CD4-positive, alpha-beta T cell treated with Interleukin-17A for 4 hours (primary cell): ENCODE measurements around the gene NEK4.

Source experiments
- DNase-seq: peaks from one replicate; pipeline ENCODE4 v3.0.0-alpha.2; 2020; ENCODE audit warnings: mixed read lengths

NEK4 gene

DNA sequence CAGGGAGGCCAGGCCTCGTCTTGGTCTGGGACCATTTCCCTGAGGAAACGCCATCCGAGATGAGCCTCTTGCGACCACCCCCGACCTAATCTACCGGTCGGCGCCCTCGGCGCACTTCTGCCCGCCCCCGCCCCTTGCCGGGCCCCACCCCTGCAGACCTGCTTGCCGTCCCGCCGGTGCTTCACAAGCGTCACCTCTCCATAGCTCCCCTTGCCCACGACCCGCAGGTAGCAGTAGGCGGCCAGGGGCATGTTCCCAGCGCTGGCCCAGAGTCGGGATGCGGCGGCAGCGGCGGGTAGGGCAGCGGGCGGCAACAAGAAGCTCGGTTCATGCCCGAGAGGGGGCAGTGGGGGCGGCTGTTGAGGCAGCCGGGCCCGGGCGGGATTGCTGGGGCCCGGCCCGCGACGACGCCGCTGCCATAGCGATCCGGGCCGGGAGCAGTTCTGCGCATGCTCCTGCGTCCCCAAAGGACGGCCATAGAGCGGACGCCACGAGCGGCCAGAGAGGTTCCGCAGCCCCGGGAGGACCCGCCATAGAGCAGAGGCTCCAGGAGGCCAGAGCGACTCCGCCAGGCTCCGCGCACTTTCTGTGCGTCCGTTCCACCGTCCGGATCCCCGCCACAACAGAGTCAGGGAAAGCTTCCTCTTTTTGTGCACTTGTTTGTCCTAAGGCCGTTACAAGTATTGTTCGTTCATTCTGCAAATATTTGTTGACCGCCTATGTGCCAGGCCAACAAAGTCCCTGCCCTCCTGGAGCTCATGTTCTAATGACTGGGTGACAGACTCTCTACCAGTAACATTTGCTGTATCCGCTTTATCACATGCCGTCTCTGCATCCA, at the start of gene NEK4:
Gene NEK4 (minus strand): TSS at position 445 of the 838 bp plus-strand sequence. CDS start 194 bp downstream, at position 251.
- DNase-seq = peak; percentile 90

GRCh38 chr3:52819936-52820335, 49.2 kb upstream of the NEK4 start:
- DNase-seq = no peak

GRCh38 chr3:52817860-52818259, 47.1 kb upstream of the NEK4 start:
- no peak for DNase-seq

DNA sequence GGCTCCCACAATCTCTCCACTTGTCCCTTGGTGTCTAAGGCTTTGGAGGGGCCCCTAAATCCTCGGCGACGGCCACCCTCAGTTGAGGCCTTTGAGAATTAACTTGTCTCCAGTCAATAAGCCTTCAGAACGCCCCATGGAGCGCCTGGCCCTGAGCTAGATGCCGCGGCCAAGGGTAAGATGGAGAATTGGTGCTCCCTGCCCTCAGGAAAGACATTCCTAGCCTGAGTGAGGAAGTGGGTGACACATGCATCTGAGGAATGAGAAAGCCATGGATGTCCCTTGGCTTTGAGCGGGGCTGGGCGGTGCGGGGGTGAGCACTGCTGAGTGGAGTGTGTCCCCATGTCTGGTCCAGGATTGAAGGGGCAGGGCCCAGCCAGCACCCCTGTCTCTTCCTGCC, 46.5 kb upstream of the NEK4 start:
- no peak for DNase-seq

- DNase-seq = no peak
Measured at GRCh38 chr3:52816654-52817053, 45.9 kb upstream of the NEK4 start.

GRCh38 chr3:52816199-52816598, 45.5 kb upstream of the NEK4 start:
- no peak for DNase-seq

GRCh38 chr3:52813810-52814209, 43.1 kb upstream of the NEK4 start:
- no peak for DNase-seq

DNA sequence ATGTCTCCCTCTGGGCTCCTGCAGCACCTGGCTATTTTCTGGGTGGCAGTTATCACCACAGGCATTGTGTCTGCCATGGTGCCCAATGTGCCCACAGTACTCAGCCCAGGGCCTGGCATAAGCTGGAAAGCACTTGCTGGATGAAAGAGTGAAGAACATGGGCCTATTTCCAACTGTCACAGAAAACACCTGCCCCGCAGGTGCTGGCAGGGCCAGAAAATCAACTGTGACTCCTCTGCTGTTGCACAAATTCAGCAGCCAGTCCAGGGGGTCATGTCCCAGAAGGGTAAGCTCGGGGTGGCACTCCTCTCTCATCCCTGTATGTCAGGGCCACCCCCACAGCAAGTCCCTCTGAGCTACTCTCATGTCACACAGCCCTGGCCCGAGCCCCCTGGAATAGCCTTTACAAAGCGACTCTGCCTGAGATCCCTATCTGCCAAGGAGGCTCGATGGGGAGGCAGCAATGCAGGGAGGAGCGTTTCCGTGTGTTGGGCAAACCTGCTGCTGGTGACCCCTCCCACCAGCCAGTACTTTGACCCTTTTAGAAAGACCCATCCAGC, 40.8 kb upstream of the NEK4 start:
- no peak for DNase-seq

- DNase-seq = no peak
Measured at GRCh38 chr3:52810923-52811322, 40.2 kb upstream of the NEK4 start.

DNA sequence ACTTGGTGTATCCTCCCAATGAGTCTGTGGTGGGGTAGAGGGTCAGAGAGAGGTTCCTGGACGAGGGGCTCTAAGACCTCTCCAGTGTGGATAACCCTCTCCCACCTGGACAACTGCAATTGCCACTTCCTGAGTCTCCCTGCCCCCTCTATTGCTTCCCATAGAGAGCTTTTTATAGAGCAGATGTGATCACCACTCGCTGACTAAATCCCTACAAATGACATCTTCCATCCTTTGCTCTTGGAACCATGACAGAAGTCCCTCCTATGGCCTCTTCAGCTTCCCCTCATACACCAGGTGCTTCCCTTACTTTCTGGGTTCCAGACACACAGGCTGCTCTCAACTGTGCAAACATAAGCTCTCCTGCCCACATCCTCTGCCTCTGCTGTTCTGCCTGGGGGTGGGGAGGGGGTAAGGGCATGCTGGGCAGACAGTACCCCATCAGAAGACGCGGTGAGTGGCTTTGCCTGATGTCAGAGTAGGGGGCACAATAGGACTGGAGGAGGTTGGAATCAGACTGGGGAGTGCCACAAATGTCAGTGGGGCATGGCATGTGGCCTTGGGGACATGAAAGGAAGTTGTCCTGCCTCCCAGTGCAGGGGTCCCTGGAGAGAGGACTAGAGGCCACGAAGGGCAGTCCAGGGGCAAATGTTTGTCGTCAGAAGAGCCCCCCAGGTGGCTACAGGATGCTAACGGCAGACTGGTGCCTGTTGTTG, 39.1 kb upstream of the NEK4 start:
- DNase-seq = no peak

DNA sequence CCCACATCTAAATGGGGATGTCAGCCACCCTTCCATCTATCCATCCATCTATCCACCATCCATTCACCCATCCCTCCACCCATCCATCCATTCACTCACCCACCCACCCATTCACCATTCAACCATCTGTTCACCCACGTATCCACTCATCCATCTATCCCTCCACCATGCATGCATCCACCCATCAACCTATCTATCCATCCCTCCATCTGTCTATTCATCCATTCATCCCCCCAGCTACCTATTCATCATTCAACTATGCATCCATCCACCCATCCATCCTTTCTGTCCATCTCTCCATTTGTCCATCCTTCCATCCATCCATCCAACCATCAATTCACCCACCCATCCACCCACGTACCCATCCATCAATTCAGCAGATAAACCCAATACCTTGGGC, 38.4 kb upstream of the NEK4 start:
- DNase-seq = no peak

DNA sequence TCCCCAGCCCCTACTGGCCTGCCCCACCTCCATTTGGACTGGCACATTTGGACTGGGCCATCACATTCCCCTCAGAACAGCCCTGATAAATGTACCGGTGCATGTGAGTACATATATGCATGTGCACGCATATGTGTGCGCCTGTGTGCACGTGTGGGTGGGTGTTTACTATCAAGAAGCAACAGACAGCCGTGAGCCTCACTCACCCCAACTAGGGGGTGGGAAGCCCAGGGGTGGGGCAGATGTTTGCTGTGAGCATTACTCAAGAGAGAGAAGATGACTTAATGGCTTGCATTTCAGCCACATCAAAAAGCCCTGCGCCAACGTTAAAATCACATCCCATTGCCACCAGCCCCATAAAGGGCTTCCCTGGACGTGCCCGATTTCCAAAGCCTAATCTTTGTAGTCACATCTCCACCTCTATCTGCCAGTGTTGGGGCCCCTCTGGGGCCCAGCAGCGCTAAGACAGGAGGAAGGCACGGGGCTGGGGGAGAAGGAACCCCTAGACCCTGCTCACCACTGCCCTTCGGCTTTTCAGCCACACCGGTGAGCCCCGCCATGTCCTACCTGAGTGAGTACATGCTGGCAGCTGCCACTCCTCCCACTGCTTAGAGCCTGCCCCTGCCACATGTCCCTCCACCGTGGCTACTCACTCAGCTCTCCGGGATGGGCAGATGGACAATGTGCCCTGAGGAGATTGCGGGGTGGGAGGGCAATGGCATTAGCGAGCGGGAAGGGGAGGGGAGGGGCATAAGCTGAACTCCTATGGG, 34.7 kb upstream of the NEK4 start:
- no peak for DNase-seq

DNA sequence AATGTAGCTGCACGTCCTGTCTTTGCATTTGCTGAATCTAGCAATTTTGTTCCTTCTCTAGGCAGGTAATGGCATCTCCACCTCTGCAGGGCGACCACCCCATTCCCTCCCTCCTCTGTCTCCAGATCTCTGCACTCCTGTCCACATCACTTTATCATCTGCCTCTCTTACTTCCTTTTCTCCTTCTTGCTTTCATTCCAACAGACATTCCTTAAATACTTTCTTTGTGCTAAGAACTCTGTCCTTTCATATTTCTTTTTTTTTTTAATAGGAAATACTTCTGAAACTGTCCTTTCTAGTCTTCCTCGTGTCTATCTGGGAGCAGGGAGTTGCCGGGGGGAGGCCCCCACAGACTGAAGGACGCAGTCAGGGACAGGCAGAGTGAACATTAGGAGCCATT, 31.1 kb upstream of the NEK4 start:
- DNase-seq = no peak

GRCh38 chr3:52800079-52800478, 29.3 kb upstream of the NEK4 start:
- DNase-seq = no peak

DNA sequence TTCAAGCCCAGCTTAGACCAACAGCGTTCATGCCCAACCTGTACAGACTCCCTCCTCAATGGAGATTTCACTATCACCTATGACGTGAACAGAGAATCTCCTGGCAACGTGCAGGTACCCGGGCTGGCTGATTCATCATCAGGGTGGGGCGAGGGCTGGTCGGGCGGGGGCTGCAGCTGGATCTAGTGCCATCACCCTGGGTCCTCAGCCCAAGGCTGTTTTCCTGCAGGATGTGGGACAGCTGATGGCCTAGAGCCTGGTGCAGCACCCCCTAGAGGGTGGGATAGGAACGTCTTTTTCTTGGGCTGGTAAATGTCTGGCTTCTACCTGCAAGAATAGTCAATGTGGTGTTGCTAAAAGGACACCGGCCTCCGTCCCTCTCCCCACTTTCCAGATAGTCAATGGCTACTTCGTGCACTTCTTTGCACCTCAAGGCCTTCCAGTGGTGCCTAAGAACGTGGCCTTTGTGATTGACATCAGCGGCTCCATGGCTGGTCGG, 28.3 kb upstream of the NEK4 start:
- DNase-seq = peak; percentile 35

- no peak for DNase-seq
Measured at GRCh38 chr3:52798376-52798977, 27.7 kb upstream of the NEK4 start.

DNA sequence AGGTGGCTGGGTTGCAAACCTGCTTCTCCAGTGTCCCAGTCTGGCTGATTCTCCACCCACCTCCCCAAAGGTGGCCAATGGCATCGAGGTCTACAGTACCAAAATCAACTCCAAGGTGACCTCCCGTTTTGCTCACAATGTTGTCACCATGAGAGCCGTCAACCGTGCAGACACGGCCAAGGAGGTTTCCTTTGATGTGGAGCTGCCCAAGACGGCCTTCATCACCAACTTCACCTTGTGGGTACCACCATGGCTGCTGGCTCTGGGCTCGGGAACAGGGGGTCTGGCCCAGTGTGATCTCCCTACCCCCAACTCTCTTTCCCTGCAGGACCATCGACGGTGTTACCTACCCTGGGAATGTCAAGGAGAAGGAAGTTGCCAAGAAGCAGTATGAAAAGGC, 25.7 kb upstream of the NEK4 start:
- no peak for DNase-seq

GRCh38 chr3:52795298-52795900, 24.7 kb upstream of the NEK4 start:
- no peak for DNase-seq

DNA sequence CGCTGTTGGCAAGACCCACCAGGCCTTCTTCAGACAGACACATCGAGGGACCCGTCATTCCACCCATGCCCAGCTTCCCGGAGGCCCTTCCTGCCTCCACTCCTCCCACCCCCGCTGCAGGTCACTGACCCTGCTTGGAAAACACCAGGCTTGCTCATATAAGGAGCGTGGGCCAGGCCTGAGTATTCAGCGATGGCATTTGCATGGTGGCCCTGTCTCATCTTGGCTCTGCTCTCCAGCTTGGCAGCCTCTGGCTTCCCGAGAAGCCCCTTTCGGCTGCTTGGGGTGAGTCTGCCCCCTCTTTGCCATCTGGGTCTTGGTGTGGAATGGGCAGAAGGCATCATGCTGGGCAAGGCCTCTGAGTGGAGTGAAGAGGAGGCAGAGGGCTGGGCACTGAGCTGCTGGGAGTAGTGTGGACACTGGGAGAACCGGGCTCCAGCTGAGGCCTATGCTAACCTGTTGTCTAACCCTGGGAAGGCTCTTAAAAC, 23.9 kb upstream of the NEK4 start, which contains the start of gene ITIH3:
Gene ITIH3 (plus strand): TSS at position 185 of the 488 bp plus-strand sequence. CDS start 8 bp downstream, at position 193.
- no peak for DNase-seq

DNA sequence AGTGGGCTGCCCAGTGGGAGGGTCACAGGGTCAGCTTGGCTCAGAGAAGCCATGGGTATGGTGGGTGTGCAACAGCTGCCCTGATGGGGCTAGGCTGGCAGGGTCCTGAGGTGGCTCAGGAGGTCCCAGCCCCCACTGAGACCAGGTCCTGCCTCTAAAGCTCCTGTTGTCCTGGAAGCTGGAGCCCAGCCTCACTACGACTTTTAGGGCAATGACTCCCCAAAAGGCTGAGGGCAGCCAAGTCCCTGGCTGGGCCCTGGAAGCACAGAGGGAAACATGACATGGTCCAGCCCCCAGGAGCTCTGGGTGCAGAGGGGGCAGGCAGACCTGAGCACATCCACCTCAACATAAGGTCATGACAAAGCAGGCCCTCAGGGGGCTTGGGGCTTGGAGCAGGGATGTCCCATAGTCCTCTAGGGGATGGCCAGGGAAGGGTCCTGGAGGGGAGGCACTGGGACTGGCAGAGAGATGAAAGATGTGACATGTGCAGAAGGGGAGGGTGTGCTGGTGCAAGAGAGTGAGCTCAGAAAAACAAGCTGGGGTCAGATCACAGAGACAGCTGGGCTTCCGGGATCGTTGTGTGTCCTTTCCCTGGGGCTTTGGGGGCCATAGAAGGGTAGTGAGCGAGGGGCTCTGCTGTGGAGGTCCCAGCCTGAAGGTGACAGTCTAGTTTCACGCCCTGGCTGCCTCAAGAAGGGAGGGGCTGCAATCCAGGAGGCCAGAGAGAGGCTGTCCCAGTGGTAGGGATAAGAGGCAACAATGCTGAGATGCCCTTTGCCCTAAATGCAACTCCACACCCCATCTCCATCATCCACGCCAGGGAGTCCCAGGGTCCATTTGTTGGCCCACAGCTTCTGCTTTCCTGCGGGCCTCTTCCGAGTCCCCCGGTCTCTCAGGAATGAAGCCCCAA, 23.2 kb upstream of the NEK4 start:
- DNase-seq = no peak
